Stimulated activated CD4-positive, alpha-beta T cell treated with anti-CD3 and anti-CD28 coated beads, Interleukin-15, amount 100 ng/mL, for 1 hour (primary cell): ENCODE data around the gene MROH9.

ENCODE experiments used
- DNase-seq, 2 donors: peaks; one replicate each; pipeline ENCODE4 v3.0.0-alpha.2; 2020; ENCODE audit warnings: low read depth in 1 of 2, low spot score in 1 of 2

Gene MROH9

GRCh38 chr1:171081763-171082201, 146.4 kb downstream of the MROH9 start:
- no peak for DNase-seq

- DNase-seq: no peak
These were observed 147.3 kb downstream of the MROH9 start for GRCh38 chr1:171082606-171083005.

GRCh38 chr1:171083222-171083621, 147.9 kb downstream of the MROH9 start:
- no peak for DNase-seq

GRCh38 chr1:171084091-171084490, 148.8 kb downstream of the MROH9 start:
- no peak for DNase-seq

GRCh38 chr1:171084870-171085269, 149.5 kb downstream of the MROH9 start:
- DNase-seq: no peak

- no peak for DNase-seq
These were observed 152.6 kb downstream of the MROH9 start for GRCh38 chr1:171087896-171088295.

- DNase-seq: no peak
These were observed 155.3 kb downstream of the MROH9 start, which contains the start of gene FMO3 for GRCh38 chr1:171090604-171091003. TSS of gene FMO3 (plus strand) at chr1:171090905. CDS start at chr1:171092659, 1,754 bp downstream.

- DNase-seq: no peak
These were observed 168.5 kb downstream of the MROH9 start for GRCh38 chr1:171103862-171104261.

GRCh38 chr1:171107262-171107940, 172.1 kb downstream of the MROH9 start:
- DNase-seq: no peak

- DNase-seq: no peak
These were observed 172.6 kb downstream of the MROH9 start for GRCh38 chr1:171107969-171108368.

GRCh38 chr1:171109966-171110365, 174.6 kb downstream of the MROH9 start:
- DNase-seq: no peak

- no peak for DNase-seq
These were observed 175.4 kb downstream of the MROH9 start for GRCh38 chr1:171110621-171111326.

- no peak for DNase-seq
These were observed 176.8 kb downstream of the MROH9 start for GRCh38 chr1:171112119-171112518.

GRCh38 chr1:171113382-171113781, 178.0 kb downstream of the MROH9 start:
- no peak for DNase-seq
